Uterus (tissue), 2 donors: ENCODE results near the gene TOP1.

Experiments
- POLR2A ChIP-seq, 2 donors: fragments of 450-650 bp; IDR thresholded peaks; one replicate each; pipeline ENCODE4 v1.6.1; 2016; ENCODE audit warnings: antibody characterized with exemption in 2 of 2, mild to moderate bottlenecking in 1 of 2, moderate library complexity in 1 of 2
- TF ChIP-seq, protein P1 (sequence below), 4 experiments: fragments of 200-600 bp in 2 of 4; fragments of 450-650 bp in 2 of 4; sonication (generic) in 2 of 4; IDR thresholded peaks; one replicate each; pipeline ENCODE4 v1.5.1; 2016 to 2019; ENCODE audit warnings: antibody characterized with exemption in 4 of 4, mild to moderate bottlenecking in 2 of 4, moderate library complexity in 1 of 4

DNA sequence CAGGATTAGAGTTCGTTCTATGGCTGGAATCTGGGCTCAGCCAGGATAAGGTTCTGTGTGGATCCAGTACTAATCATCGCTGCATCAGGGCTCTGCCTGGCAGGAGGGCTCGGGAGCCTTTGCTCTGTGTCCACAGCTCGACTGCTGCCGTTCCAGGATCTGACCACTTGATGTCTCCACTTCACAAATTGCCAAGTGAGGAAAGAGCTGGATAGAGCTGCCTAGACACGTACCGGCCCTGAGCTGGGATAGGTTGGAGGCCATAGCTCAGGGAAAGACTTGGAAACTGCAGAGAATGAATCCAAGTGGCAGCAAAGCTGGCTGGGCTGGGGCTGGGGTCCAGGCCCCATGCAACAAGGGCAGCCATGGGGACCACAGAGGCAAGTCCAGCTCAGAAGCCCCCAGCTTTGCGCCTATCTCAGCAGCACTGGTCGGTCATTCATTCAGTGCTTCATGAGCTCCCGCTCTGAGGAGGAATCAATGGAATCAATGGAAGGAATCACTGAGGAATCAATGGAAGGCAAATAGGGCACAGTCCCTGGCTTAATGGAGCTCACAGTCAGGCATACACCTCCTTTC, 38.0 kb upstream of the TOP1 start:
- TF ChIP-seq, protein P1, sequence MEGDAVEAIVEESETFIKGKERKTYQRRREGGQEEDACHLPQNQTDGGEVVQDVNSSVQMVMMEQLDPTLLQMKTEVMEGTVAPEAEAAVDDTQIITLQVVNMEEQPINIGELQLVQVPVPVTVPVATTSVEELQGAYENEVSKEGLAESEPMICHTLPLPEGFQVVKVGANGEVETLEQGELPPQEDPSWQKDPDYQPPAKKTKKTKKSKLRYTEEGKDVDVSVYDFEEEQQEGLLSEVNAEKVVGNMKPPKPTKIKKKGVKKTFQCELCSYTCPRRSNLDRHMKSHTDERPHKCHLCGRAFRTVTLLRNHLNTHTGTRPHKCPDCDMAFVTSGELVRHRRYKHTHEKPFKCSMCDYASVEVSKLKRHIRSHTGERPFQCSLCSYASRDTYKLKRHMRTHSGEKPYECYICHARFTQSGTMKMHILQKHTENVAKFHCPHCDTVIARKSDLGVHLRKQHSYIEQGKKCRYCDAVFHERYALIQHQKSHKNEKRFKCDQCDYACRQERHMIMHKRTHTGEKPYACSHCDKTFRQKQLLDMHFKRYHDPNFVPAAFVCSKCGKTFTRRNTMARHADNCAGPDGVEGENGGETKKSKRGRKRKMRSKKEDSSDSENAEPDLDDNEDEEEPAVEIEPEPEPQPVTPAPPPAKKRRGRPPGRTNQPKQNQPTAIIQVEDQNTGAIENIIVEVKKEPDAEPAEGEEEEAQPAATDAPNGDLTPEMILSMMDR (IDR thresholded peaks at IDR 0.05) = peak; percentile 75 to 89 (median 82)
- TF ChIP-seq POLR2A (IDR thresholded peaks at IDR 0.05) = no peak
